GM21576 (cell line): ENCODE data around the gene CACNB4.
"Not testable (repeated sequence)": the region's sequence is repeated elsewhere in the genome, so short reads cannot be mapped to it uniquely, and the experiment has no call there.

Experiments used
- ATAC-seq: cut with Tn5 transposase; IDR thresholded peaks from one replicate; pipeline ENCODE4 v1.9.1; 2021; ENCODE audit warnings: mild to moderate bottlenecking, moderate library complexity; ENCODE audit not compliant: unreplicated experiment

CACNB4 gene

GRCh38 chr2:151908204-151908882, 190.5 kb downstream of the CACNB4 start:
- no peak for ATAC-seq

- no peak for ATAC-seq
These were observed 191.3 kb downstream of the CACNB4 start for GRCh38 chr2:151907286-151908203.

GRCh38 chr2:151906633-151906998, 192.2 kb downstream of the CACNB4 start:
- ATAC-seq: no peak

DNA sequence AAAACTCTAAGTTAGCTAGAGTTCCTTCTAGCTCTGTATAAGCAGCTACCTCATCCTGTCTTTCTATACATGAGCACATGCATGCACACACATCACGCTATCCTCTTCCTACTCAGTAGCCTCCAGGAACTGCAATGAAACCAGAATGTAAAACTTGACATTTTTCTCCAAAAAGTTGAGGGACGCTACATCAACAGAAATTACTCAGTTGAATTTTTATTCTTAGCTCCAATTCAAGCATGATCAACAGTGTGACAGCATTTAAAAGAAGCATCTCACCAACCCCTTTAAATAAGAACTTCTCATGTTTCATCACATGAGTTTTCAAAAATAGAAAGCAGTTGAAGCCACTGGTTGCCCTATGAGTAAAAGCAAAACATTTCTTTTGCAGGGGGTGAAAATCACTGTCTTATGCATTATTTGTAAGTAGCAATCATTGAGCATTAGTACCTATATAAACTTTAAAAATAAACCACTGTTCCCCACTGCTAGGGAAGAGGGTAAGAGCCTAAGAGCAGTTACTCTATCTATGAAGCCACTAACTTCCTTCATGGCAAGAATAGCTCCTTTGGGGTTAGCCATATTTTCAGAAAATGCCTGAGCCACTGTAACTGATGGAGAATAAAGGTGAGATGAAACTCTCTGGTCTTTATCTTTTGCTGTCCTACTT, 192.7 kb downstream of the CACNB4 start:
- ATAC-seq: peak; percentile 73

GRCh38 chr2:151904807-151905206, 194.0 kb downstream of the CACNB4 start:
- ATAC-seq: no peak

DNA sequence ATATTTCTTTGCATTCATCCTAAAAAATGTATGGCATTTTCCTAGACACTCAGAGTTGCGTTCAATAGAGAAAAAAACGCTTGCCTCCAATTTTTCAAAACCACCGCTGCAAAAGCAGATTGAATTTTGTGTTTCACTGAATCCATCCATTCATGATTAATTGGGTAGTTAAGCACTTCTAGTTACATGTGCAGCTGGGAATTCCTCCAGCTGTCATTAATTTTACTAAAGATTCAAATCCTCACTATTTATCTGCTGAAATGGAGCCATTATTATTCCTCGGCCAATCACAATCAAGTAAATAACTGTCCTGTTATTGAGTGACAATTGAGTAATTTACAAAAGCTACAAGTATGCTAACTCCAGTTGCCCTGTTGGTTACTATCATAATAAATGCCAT, 194.8 kb downstream of the CACNB4 start:
- no peak for ATAC-seq

GRCh38 chr2:151902829-151903228, 196.0 kb downstream of the CACNB4 start:
- no peak for ATAC-seq

DNA sequence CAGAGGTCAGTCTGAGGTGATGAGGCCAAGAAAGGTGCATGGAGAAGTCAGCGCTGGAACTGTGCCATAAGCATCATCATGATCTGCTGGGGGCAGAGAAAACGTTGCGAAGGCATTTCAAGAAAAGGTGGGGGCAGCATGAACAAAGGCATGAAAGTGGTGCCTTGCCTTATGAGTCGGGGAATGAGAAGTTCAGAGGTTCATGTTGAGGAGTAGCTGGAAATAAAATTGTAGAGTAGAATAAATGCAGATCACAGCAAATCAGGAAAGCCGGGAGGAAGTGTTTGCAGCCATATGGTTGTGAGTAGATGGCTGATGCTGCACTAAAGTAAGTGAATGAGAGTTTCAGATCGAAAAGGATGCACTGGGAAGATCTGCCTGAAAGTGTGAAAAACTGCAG, 198.5 kb downstream of the CACNB4 start:
- no peak for ATAC-seq

- ATAC-seq: no peak
These were observed 199.7 kb downstream of the CACNB4 start for GRCh38 chr2:151899156-151899555.

- no peak for ATAC-seq
These were observed 207.2 kb downstream of the CACNB4 start for GRCh38 chr2:151891566-151892194.

DNA sequence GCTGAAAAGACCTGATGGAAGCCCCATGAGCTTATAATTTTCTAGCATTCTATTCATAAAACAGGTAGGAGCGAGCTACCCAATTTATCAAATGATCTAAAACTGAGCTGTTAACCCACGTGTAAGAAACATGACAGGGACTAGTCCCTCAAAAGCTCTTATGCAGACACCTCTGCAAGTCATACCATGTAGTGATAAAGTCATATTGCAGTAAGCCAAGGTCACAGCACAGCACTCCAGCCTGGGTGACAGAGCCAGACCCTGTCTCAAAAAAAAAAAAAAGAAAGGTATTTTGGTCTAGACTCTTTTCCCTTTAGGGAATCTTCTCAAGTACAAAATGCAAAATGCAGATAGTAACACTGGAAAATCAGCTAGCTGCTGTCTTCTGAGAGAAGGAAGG, 211.7 kb downstream of the CACNB4 start:
- no peak for ATAC-seq

- no peak for ATAC-seq
These were observed 212.6 kb downstream of the CACNB4 start for GRCh38 chr2:151886241-151886640.

DNA sequence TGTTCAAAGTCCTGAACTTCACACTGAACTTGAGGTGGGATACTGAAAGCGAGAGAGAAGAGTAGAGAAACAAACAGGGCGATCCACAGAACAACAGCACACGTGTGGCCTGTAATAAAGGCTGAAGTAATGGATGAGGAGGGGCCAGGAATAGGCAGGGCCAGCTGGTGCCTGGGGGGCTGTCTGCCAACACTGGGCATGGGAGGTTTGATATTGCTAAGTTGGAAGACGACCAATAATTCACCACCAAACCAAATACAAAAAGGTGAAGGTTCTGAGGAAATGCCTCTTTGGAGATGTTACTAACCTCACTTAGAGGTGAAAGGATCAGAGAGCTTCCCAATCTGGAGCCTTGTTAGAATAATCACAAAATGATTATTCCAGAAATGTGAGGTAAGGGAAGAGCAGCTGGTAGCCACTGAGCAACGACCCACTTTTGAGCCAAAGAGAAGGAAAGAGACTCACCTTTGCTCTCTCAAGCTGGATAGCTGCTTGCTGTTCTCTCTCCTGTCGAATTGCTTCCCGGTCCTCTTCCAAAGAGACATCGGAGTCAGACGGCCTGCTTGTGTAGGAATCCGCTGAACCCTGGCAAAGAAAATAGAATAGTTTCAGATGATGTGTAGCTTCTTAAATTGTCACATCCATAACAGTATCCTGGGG, 215.9 kb downstream of the CACNB4 start:
- ATAC-seq: no peak

GRCh38 chr2:151881342-151881741, 217.5 kb downstream of the CACNB4 start:
- ATAC-seq: no peak

GRCh38 chr2:151880586-151880985, 218.3 kb downstream of the CACNB4 start:
- ATAC-seq: no peak

DNA sequence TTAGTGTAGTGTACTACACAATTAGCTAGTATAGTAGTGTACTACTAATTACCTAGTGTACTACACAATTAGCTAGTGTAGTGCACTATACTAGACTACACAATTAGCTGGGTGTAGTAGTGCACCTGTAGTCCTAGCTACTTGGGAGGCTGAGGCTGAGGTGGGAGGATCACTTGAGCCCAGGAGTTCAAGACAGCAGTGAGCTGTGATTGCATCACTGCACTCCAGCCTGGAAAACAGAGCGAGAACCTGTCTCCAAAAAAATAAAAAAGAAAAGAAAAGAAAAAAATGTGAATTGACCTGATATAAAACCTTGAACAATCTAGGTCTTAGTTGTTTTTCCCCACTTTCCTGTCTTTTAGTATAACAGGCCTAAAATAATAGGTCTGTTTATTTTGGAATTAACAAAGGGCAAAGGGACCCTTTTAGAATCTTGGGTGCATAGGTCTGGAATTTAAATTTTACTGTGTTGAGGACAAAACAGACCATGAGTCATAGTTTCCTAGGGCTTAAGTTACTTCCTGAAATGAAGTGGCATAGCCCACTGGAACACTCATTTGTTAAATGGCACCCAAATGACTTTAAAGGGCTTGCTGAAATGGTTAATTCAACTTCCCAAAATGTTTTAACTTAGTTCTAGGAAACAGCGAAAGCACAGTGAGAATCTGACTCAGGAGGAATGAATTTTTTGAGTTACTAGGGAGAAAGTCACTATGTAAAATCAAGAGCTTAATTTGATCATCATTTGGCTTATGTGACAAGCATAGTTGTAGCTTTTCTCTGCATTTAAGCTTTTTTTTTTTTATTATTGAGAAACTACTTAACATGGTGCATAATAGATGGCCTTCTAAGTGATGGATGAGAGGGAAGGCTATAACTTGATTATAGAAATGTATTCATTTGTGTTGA, 219.9 kb downstream of the CACNB4 start:
- ATAC-seq: peak; percentile 47

DNA sequence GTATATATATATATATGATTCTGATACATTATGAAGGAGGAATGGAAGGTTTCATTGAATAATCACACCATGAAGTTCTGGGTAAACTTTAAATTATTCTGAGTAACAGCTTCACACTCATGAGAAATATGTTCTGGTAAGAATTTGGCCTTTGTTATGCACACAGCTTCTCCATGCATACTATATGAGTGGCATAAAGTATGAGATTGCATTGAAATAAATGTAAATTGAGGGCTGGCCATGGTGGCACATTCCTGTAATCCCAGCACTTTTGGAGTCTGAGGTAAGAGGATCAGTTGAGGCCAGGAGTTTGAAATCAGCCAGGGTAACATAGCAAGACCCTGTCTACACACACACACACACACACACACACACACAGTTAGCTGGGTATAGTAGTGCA, 220.6 kb downstream of the CACNB4 start:
- no peak for ATAC-seq

GRCh38 chr2:151875631-151876030, 223.2 kb downstream of the CACNB4 start:
- not testable (repeated sequence) for ATAC-seq

GRCh38 chr2:151872463-151872862, 226.4 kb downstream of the CACNB4 start:
- no peak for ATAC-seq

DNA sequence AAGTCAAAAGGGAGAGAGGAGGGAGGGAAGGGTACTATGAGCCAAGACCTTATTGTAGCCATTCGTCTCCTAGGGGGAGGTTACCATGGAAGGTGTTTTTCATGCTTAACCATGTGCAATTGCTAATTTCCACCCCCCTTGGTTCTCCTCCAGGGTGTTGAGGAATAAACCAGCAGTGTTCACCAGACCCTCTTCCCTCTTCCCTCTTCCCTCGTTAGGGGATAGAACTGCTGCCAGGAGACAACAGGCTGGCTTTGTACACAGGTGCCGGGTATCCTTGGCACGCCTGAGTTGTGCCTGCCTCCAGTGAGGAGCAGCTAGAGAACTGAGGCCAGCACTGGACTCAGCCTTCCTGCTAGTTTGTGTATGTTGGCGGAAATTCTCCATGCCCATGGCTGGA, 229.6 kb downstream of the CACNB4 start:
- ATAC-seq: no peak
